Suprapubic skin (tissue), 4 donors: ENCODE data around the gene C19orf33. TPM values are rescaled to one million over a fixed set of nuclear protein-coding genes. Genes with fewer than 3 reads are reported as not detected.

ENCODE experiments used
- DNase-seq, 2 donors: peaks; one replicate each; pipeline ENCODE4 v3.0.0-alpha.2; 2019; ENCODE audit warnings: low spot score in 2 of 2
- H3K27ac ChIP-seq: fragments of 200-600 bp; sonication (generic); one replicate; pipeline ENCODE4 v1.5.1; 2019
- H3K27me3 ChIP-seq: fragments of 200-600 bp; sonication (generic); one replicate; pipeline ENCODE4 v1.5.1; 2019
- H3K36me3 ChIP-seq: fragments of 200-600 bp; sonication (generic); one replicate; pipeline ENCODE4 v1.5.1; 2019
- H3K4me1 ChIP-seq: fragments of 200-600 bp; sonication (generic); one replicate; pipeline ENCODE4 v1.5.1; 2019
- H3K4me3 ChIP-seq: fragments of 200-600 bp; sonication (generic); one replicate; pipeline ENCODE4 v1.5.1; 2019; ENCODE audit warnings: mild to moderate bottlenecking
- H3K9me3 ChIP-seq: fragments of 200-600 bp; sonication (generic); one replicate; pipeline ENCODE4 v1.5.1; 2019
- CTCF ChIP-seq, 2 donors: fragments of 200-600 bp in 1 of 2; fragments of 450-650 bp in 1 of 2; sonication (generic) in 1 of 2; IDR thresholded peaks; one replicate each; pipeline ENCODE4 v1.5.1; 2016 to 2019; ENCODE audit warnings: antibody characterized with exemption in 2 of 2, mild to moderate bottlenecking in 1 of 2, moderate library complexity in 1 of 2
- EP300 ChIP-seq: sonication (generic); formaldehyde crosslinking; IDR thresholded peaks from one replicate; pipeline ENCODE4 v1.6.1; 2017; ENCODE audit warnings: antibody characterized with exemption
- POLR2A ChIP-seq, 2 donors: fragments of 450-650 bp; IDR thresholded peaks; one replicate each; pipeline ENCODE4 v1.6.1; 2017; ENCODE audit warnings: antibody characterized with exemption in 2 of 2, mild to moderate bottlenecking in 2 of 2, moderate library complexity in 2 of 2
- POLR2AphosphoS5 ChIP-seq, 3 donors: sonication (generic); formaldehyde crosslinking; IDR thresholded peaks; one replicate each; pipeline ENCODE4 v1.6.1; 2017; ENCODE audit warnings: antibody characterized with exemption in 3 of 3
- WGBS: methylation state at CpG from one replicate; pipeline ENCODE4 v1.1.5; 2018; 5-methylcytosine and 5-hydroxymethylcytosine counted together
- total RNA-seq, 4 donors: library from RNA; depleted of rRNA; stranded (reverse); fragments of >200 nt; gene quantifications; one replicate each; pipeline ENCODE4 v1.1.0, GENCODE V29; 2016

Gene C19orf33
- total RNA-seq, 4 donors from 2014 or later: 182 to 452 (median 349) TPM

GRCh38 chr19:38289955-38290354 is 14.1 kb upstream of the C19orf33 start:
- Histone ChIP-seq H3K36me3 (peaks cover 28% of the 10 kb centered on the region), H3K4me3 (no peak overlapping the region), H3K27me3 (no peaks in the 10 kb centered on the region), H3K9me3 (no peaks in the 10 kb centered on the region), H3K27ac (peak overlapping the region; percentile 91), H3K4me1 (peaks cover 55% of the 10 kb centered on the region)
- DNase-seq: no peak
- TF ChIP-seq POLR2A (IDR thresholded peaks at IDR 0.05) (no peak), CTCF (IDR thresholded peaks at IDR 0.05) (no peak), EP300 (no peak), POLR2AphosphoS5 (IDR thresholded peaks at IDR 0.05) (no peak)
- 94% methylated on average over 10 of the region's 15 CpGs for WGBS

- Histone ChIP-seq H3K27me3 (no peaks in the 10 kb centered on the region), H3K9me3 (no peaks in the 10 kb centered on the region), H3K4me3 (no peak overlapping the region), H3K4me1 (peaks cover 57% of the 10 kb centered on the region), H3K36me3 (peaks cover 28% of the 10 kb centered on the region), H3K27ac (peak overlapping the region; percentile 91)
- WGBS: 52% methylated on average over 13 of the region's 13 CpGs
- no peak for DNase-seq
- TF ChIP-seq CTCF (IDR thresholded peaks at IDR 0.05): no peak
- peak in 2 of 3 donors; percentile 74 to 87 for TF ChIP-seq POLR2AphosphoS5 (IDR thresholded peaks at IDR 0.05)
Measured at GRCh38 chr19:38290631-38291147, 13.4 kb upstream of the C19orf33 start.

GRCh38 chr19:38291855-38292254 is 12.2 kb upstream of the C19orf33 start:
- Histone ChIP-seq H3K27me3 (no peaks in the 10 kb centered on the region), H3K9me3 (no peaks in the 10 kb centered on the region), H3K4me1 (peaks cover 59% of the 10 kb centered on the region), H3K36me3 (peaks cover 23% of the 10 kb centered on the region), H3K4me3 (no peak overlapping the region), H3K27ac (peak overlapping the region; percentile 91)
- no peak for TF ChIP-seq EP300
- TF ChIP-seq CTCF (IDR thresholded peaks at IDR 0.05): no peak
- TF ChIP-seq POLR2AphosphoS5 (IDR thresholded peaks at IDR 0.05): no peak
- TF ChIP-seq POLR2A (IDR thresholded peaks at IDR 0.05): no peak
- no peak for DNase-seq
- WGBS: 73% methylated on average over 14 of the region's 15 CpGs

GRCh38 chr19:38293281-38293680 is 10.8 kb upstream of the C19orf33 start:
- H3K4me1 ChIP-seq: peaks cover 63% of the 10 kb centered on the region
- no peak for TF ChIP-seq POLR2AphosphoS5 (IDR thresholded peaks at IDR 0.05)
- TF ChIP-seq CTCF (IDR thresholded peaks at IDR 0.05): no peak
- TF ChIP-seq EP300: no peak
- no peak for TF ChIP-seq POLR2A (IDR thresholded peaks at IDR 0.05)
- H3K36me3 ChIP-seq: peaks cover 16% of the 10 kb centered on the region
- H3K9me3 ChIP-seq: no peaks in the 10 kb centered on the region
- no peaks in the 10 kb centered on the region for H3K27me3 ChIP-seq
- WGBS: 78% methylated on average over 7 of the region's 9 CpGs
- DNase-seq: no peak
- peak overlapping the region; percentile 20 for H3K27ac ChIP-seq
- H3K4me3 ChIP-seq: no peak overlapping the region

- no peak for TF ChIP-seq CTCF (IDR thresholded peaks at IDR 0.05)
- TF ChIP-seq POLR2A (IDR thresholded peaks at IDR 0.05): no peak
- no peak for TF ChIP-seq EP300
- no peak for TF ChIP-seq POLR2AphosphoS5 (IDR thresholded peaks at IDR 0.05)
- Histone ChIP-seq H3K36me3 (peaks cover 9% of the 10 kb centered on the region), H3K9me3 (no peaks in the 10 kb centered on the region), H3K27ac (no peak overlapping the region), H3K27me3 (no peaks in the 10 kb centered on the region), H3K4me3 (no peak overlapping the region), H3K4me1 (peaks cover 63% of the 10 kb centered on the region)
- 49% methylated on average over 8 of the region's 8 CpGs for WGBS
- DNase-seq: no peak
Measured at GRCh38 chr19:38294090-38294489, 10.0 kb upstream of the C19orf33 start.
